Measurements from ENCODE around the gene SORL1-AS1.

GRCh38 chr11:121394785-121395184 is 58.0 kb downstream of the SORL1-AS1 start:
- TF ChIP-seq GABPA (IDR thresholded peaks at IDR 0.05; ENCODE audit: low read depth): no peak
- TF ChIP-seq POLR2AphosphoS5 (IDR thresholded peaks at IDR 0.05; ENCODE audit: low read depth): no peak
